ENCODE measurements around the gene SSH2.

DNA sequence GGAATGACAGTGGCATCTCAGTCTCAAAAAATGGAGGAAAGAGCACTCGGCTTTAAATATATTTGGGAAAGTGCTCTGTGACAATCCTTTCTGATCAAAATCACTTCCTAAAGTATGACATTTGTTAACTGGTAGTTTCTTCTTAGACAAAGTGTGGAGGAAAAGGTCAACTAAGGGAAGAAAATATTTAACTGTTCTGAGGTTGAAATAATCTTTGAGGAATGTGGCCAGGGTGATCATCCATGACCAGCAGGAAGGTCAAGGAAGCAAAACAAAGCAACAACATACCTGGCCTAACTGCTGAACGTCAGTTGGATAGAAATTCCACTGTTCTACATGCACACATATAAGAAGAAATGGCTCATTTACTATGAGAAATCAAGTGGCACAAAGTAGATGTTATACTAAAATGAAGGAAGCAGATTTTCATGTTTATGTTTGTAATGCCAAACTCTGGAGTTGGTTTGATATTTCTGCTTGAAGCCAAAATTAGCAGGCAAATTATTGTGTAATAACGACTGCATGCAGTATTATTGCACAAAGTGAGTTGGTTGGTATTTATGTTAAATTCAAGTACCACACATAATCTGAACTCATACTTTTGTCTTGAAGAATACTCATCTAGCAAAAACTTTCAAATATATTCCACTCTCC is 220.0 kb downstream of the SSH2 start:
- TF ChIP-seq CTCF (IDR thresholded peaks at IDR 0.05) (no peak), EZH2 (IDR thresholded peaks at IDR 0.05; ENCODE audit: borderline replicate concordance, insufficient read depth, low read depth, low read length, poor library complexity, severe bottlenecking) (no peak)

All from B cell (primary cell).